ENCODE results near the gene SHROOM3. TPM values are rescaled to one million over a fixed set of nuclear protein-coding genes. Genes with fewer than 3 reads are reported as not detected.

The SHROOM3 gene
- total RNA-seq, 1 experiment from 2014 or later = 27.6 TPM

DNA sequence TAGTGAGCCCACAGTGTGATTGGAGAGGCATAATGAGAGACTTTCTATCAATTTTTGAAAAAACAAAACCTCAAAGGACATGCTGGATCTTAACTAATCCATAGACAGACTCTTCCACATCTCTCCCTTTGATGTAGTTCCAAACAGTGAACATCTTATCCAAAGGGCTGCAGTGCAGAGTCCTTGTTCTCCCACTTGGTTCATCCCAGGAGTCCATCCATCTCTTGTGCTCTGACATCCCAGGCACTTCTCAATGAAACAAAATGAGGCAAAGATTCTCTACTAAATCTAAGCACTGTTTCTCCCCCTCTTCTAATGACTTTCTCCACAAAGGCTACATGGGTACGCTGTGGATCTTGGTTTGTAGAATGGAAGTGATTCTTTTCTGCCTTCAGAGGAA lies 8.3 kb downstream of the SHROOM3 start:
- WGBS (ENCODE audit: extremely low coverage, insufficient read length, low lambda C conversion rate) = no CpG with 5 or more reads among the region's 1 CpG
- Histone ChIP-seq H3K4me1 (ENCODE audit: insufficient read depth, low read length) (peaks cover 4% of the 10 kb centered on the region; the same call in 1 of the 2 replicates), H3K79me1 (ENCODE audit: insufficient read depth, low read depth, low read length, poor library complexity, severe bottlenecking) (no peaks in the 10 kb centered on the region)

More for the DNA sequence above, 8.3 kb downstream of the SHROOM3 start:
- Histone ChIP-seq H2AFZ (ENCODE audit: low read length) (no peak overlapping the region), H3K56ac (ENCODE audit: insufficient read length, low read depth, low read length) (no peak overlapping the region), H3K9me3 (ENCODE audit: control insufficient read depth, low read depth, low read length) (no peaks in the 10 kb centered on the region), H2BK15ac (ENCODE audit: low read depth, low read length) (no peak overlapping the region), H4K20me1 (ENCODE audit: control insufficient read depth, insufficient read depth, insufficient read length) (no peaks in the 10 kb centered on the region), H3K9ac (ENCODE audit: extremely low read depth, insufficient read length, low read length) (no peak overlapping the region), H3K4ac (ENCODE audit: low read depth, low read length) (no peak overlapping the region), H4K5ac (ENCODE audit: insufficient read length, low read depth, low read length) (no peak overlapping the region), H3K4me2 (ENCODE audit: insufficient read depth, insufficient read length, low read length) (no peak overlapping the region), H3K14ac (ENCODE audit: insufficient read depth, low read length) (no peak overlapping the region), H3T11ph (ENCODE audit: low read length) (no peak overlapping the region), H2BK120ac (ENCODE audit: low read depth, low read length, poor library complexity, severe bottlenecking) (no peak overlapping the region), H4K8ac (replicated peaks; ENCODE audit: insufficient read length, low read depth, low read length) (no peak overlapping the region), H3K27ac (ENCODE audit: insufficient read length, low read depth, low read length) (no peak overlapping the region), H3K27me3 (ENCODE audit: insufficient read depth, low read length) (no peaks in the 10 kb centered on the region), H3K79me2 (ENCODE audit: insufficient read depth, low read length) (no peaks in the 10 kb centered on the region), H4K91ac (ENCODE audit: insufficient read length, low read depth, low read length) (no peak overlapping the region), H2BK20ac (ENCODE audit: low read depth, low read length, poor library complexity, severe bottlenecking) (no peak overlapping the region), H2BK12ac (ENCODE audit: insufficient read length, low read depth, low read length) (no peak overlapping the region), H3K23me2 (ENCODE audit: insufficient read length, low read depth, low read length, poor library complexity, severe bottlenecking) (no peaks in the 10 kb centered on the region), H3K18ac (ENCODE audit: insufficient read length, low read depth, low read length) (no peak overlapping the region), H3K23ac (ENCODE audit: insufficient read length, low read depth, low read length) (no peak overlapping the region), H2AK5ac (ENCODE audit: insufficient read length, low read length) (no peak overlapping the region), H2BK5ac (ENCODE audit: insufficient read length, low read length) (no peak overlapping the region)
- no peak for DNase-seq
- Mint-ChIP-seq H3K4me3 (no peak overlapping the region), H3K27ac (peak overlapping the region in 1 of 3 experiments; percentile 34; a peak in 1 of 7 replicates), H3K4me1 (peaks cover 16 to 22% of the 10 kb centered on the region in 2 experiments), H3K27me3 (ENCODE audit: low read depth) (no peaks in the 10 kb centered on the region), H3K9me3 (peaks cover 0 to 4% of the 10 kb centered on the region in 2 experiments; a peak in 1 of 5 replicates), H3K36me3 (ENCODE audit: insufficient read depth in 1 of 3, low read depth in 3 of 3) (peaks cover 2 to 10% (median 9%) of the 10 kb centered on the region in 3 experiments; a peak in 5 of 7 replicates)
- TF ChIP-seq CTCF (conservative IDR thresholded peaks at IDR 0.05) = no peak
